Stimulated activated CD8-positive, alpha-beta memory T cell treated with anti-CD3 and anti-CD28 coated beads, Interleukin-12 subunit alpha, Interleukin-12 subunit beta, amount 100 ng/mL, for 24 hours (primary cell): ENCODE data around the gene SPATA25.
"Not testable (repeated sequence)": the region's sequence is repeated elsewhere in the genome, so short reads cannot be mapped to it uniquely, and the experiment has no call there.

ENCODE experiments used
- DNase-seq: peaks from one replicate; pipeline ENCODE4 v3.0.0-alpha.2; 2020; ENCODE audit errors: extremely low read depth

SPATA25 gene, protein sequence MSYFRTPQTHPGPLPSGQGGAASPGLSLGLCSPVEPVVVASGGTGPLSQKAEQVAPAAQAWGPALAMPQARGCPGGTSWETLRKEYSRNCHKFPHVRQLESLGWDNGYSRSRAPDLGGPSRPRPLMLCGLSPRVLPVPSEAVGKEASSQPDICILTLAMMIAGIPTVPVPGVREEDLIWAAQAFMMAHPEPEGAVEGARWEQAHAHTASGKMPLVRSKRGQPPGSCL

DNA sequence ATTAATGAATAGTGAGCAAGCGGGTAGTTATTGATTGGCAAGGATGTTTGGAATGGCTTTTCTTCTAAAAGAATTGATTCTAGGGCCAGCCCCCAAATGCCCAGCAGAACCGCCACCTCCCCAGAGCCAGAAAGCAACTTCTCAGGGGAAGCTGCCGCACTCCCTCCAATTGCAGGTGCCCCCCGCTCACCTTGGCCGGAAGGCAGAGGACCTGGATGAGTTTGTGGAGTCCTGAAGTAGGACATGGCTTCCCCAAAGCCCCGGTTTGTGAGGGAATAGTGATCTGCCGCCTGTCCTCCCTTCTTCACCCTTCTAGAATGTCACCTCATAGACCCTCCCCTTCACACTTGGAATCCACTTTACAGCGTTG is at the start of gene SPATA25:
TSS of gene SPATA25 (minus strand) at position 277 of the 370 bp plus-strand sequence. CDS start at position 245, 32 bp downstream.
- DNase-seq, result no peak

DNA sequence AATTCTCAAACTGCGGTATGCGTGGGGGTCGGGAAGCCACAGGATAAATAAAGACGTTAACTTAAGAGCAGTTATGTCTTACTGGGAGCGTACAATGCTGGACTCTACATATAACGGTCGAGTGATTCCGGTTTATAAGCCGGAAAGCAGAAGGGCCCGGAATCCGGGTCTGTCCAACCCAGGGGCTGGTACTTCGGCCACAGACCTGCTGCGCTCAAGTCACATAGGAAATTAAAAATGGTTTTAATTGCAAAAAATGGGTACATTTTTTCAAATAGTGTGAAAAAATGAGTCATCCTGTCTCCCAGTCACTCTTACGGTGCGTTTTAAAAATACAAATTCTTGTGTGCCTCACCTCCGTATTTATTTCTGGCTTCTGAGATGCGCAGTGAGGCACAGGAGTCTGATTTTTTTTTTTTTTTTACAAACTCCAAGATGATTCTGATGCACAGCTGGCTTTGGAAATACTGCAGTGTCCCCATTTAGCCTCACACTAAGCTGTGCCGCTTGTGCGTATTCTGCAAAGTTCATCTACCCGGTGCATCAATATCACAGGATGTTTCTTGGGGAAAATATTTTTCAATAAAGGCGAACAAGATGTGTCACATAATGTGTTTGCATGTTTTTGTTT is 48.1 kb upstream of the SPATA25 start:
- DNase-seq, result no peak

DNA sequence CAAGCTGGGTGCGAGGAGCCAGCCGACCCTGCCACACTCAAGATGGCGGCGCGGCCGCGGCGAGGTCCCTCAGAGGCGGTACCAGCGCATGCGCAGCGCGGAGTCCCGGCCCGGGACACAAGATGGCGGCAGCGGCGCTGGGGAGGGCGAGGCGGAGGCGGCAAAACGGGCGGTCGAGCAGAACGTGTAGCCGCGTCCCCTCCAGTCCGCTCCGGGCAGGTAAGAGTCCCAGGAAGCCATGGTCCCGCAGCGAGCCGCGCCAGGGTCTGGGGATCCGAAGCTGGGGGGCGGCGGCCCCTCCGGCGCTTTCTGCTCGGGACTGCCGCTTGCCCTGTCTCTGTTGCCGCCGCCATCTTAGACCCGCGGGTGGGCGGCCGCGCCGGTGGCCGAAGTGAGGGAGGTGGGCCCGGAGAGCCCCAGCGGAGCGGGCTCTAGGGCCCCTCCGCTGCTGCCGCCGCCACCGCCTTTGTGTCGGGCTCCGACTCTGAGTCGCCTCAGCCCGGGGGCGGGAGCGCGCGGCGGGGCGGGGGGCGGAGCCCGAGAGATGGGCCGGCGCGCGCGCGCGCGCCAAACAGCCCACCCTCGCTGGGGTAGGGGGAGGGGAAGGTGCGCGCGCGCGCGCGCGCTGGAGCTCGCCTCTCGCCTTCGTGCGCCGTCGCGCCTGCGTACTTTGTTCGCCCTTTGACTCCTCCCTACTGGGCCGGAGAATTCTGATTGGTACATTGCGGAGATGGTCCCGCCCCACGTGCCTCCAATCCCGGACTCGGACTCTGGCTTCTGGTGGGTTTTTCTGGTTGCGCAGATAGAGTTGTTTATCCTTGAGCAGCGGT is 47.4 kb upstream of the SPATA25 start, which contains the start of gene PCIF1:
TSS of gene PCIF1 (plus strand) at position 98 of the 830 bp plus-strand sequence. CDS start 4,317 bp downstream, outside the sequence.
- peak; percentile 94 for DNase-seq

DNA sequence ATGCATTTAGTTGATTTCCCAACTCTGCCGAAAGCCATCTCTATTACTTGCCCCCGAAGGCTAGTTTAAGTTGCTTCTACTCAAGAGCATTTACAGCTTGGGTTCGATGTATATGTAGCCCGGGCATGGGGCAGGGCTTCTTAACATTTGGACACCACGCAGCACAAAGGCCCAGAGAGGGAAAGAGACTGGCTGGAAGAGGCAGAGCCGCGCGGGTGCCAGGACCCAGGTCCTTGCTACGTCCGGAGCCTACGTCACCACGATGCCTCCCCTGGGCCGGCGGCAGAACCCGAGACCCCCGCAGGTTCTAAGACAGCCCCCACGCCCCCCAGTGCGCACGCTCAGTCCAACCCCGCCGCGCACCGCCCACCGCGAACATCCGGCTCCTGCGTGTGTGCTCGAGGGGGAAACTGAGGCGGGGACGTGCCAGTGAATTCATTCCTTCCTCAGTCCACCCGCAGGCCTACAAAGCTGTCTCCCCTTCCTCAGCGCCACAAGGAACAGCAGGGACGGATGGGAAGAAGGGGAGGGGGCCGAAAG is 46.7 kb upstream of the SPATA25 start:
- DNase-seq, result no peak

DNA sequence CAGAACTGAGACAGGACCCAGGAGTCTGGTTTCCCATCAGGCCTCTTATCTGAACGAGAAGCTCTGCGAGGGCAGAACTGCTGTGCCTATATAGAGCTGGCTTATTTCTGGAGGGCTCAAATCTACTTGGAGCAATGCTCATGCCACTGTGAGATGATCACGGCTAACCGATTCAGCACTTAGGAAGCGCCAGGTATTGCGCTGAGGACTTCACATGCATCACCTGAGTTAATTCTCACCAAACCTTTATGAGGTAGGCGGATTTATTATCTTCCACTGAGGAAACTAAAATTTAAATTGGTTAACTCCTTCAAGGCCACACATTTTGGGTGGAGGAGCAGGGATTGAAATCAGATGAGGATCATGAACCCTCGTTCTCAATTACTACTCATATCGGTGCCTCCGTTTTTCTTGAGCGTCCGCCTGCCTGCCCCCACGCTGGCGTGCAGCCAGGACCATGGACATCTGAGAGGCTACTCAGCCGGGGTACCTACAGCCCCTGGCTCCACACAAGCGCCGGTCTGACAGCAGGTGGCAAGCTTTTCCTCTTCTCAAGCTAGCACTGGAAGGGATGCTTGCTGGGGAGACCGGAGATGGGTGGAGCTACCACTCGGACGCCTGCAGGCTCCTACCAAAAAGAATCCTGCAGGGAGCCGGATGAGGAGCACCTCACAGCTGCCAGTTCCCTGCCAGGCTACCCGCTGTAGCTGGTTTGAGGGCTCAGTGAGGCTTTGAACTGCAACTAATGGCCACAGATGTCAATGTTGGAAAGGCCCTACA is 46.0 kb upstream of the SPATA25 start:
- no peak for DNase-seq

DNA sequence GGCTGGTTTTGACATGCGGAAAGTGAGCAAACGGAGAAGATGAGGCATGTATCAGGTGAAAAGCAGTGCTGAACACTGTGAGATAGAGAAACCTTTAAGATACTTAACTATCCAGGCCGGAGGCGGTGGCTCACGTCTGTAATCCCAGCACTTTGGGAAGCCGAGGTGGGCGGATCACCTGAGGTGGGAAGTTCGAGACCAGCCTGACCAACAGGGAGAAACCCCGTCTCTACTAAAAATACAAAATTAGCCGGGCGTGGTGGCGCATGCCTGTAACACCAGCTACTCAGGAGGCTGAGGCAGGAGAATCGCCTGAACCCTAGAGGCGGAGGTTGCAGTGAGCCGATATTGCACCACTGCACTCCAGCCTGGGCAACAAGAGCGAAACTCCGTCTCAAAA is 44.3 kb upstream of the SPATA25 start:
- not testable (repeated sequence) for DNase-seq

DNA sequence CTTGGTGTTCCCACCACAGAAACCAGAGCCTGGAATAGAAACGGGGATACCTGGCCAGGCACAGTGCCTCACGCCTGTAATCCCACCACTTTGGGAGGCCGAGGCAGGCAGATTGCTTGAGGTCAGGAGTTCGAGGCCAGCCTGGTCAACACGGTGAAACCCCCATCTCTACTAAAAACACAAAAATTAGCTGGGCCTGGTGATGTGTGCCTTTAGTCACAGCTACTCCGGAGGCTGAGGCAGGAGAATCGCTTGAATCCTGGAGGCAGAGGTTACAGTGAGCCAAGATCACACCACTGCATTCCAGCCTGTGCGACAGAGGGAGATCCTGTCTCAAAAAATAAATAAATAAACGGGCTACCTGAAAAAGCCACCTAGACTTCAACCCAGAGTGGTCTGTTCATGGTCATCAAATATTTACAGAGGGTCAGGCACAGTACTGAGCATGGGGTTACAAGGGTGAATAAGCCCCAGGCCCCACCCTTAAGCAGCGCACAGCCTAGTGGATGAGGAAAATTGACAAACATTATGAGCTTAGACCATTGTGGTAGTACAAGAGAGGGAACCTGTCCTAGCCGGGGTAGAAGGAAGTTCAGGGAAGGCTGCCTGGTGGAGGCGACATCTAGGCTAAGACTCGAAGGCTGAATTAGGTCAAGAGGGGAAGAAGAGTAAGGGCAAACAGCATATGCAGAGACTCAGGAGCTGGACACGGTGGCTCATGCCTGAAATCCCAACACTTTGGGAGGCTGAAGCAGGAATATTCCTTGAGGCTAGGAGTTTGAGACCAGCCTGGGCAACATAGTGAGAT is 39.9 kb upstream of the SPATA25 start:
- DNase-seq, result no peak

DNA sequence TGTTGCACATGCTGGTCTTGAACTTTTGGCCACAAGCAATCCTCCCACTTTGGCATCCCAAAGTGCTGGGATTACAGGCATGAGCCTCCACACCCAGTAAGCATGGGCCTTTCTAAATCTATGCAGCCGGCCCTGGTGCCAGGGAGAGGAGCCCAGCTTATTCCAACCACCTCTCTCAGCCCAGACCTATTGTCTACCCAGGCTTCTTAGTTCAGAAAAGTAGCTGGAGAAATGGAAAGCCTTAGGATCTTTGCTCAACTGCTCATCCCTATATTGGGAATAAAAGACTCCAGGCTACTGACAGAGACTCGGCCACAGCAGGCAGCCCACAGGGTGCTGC is 39.3 kb upstream of the SPATA25 start:
- DNase-seq, result no peak

DNA sequence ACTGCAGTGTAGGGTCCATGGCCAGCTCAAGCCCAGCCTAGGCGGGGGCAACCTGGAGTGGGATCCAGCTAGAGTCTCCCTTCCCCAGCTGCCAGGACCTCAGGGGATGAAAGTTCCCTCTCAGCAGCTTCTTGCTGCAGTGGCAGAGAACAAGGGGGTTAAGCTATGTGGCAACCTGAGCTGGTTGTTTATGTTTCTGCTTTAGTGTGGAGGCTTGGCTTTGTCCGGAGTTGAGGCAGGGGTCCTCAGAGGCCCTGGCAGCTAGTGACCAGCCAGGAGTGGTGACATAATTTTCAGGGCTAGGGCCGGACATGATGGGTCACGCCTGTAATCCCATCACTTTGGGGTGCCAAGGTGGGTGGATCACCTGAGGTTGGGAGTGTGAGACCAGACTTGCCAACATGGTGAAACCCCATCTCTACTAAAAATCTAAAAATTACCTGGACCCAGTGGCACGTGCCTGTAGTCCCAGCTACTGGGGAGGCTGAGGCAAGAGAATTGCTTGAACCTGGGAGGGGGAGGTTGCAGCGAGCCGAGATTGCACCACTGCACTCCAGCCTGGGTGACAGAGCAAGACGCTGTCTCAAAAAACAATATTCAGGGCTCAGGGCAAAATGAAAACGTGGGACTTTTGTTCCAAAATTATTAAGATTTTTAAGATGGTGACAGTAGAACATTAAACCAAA is 38.5 kb upstream of the SPATA25 start:
- DNase-seq, result no peak

DNA sequence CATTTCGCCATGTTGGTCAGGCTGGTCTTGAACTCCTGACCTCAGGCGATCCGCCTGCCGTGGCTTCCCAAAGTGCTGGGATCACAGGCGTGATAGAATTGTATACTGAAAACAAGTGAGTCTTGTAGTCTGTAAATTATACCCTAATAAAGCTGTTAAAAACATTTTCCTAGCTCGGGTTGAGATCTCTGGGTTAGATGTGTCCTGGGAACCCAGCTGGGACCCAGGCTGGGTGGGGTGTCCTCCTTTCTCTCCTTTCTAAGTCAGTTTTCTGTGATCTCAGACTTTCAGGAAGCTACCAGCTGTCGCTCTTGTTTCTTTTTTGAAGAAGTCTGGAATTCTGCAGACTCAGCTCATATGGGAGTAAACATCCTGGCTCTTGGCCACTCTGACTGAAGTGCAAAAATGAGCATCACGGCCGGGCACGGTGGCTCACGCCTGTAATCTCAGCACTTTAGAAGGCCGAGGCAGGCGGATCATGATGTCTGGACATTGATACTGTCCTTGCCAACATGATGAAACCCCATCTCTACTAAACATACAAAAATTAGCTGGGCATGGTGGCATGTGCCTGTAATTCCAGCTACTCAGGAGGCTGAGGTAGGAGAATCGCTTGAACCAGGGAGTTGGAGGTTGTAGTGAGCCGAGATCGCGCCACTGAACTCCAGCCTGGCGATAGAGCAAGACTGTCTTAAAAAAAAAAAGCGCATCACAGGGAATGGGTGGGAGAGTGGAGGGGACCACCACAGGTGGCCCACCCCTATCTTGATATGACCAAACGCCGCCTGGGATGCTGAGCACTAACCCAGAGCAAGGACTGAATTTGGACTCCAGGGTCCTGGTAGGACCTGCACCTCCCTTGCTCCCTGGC is 37.2 kb upstream of the SPATA25 start:
- no peak for DNase-seq

DNA sequence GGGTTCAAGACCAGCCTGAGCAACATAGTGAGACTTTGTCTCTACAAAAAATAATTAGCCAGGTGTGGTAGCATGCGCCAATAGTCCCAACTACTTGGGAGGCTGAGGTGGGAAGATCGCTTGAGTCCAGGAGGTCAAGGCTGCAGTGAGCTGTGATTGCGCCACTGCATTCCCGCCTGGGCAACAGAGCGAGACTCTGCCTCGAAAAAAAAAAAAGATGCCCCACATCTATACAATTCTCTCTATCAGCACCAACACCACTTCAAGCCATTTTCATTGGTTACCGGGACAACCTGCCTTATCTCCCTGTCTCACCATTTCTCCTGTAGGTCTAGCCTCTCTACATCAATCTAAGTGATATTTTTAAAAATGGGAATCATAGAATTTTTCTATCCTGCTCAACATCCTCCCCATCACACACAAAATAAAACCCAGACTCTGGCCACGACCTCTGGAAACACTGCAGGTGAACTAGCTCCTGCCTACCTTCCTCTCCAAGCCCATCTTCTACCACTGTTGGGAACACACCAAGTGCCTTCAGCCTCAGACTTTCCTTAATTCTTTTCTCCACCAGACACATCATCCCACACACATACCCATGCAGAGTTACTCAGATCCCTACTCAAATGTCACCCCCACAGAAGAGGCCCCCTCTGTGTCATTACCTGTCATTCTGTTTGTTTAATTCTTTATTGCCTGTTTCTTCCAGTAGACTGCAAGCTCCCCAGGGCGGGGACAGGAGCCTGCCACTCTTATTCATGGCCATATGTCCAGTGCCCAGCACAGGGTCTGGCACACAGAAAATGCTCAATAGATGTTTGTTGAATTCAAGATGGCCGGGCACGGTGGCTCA is 34.1 kb upstream of the SPATA25 start:
- DNase-seq, result no peak

DNA sequence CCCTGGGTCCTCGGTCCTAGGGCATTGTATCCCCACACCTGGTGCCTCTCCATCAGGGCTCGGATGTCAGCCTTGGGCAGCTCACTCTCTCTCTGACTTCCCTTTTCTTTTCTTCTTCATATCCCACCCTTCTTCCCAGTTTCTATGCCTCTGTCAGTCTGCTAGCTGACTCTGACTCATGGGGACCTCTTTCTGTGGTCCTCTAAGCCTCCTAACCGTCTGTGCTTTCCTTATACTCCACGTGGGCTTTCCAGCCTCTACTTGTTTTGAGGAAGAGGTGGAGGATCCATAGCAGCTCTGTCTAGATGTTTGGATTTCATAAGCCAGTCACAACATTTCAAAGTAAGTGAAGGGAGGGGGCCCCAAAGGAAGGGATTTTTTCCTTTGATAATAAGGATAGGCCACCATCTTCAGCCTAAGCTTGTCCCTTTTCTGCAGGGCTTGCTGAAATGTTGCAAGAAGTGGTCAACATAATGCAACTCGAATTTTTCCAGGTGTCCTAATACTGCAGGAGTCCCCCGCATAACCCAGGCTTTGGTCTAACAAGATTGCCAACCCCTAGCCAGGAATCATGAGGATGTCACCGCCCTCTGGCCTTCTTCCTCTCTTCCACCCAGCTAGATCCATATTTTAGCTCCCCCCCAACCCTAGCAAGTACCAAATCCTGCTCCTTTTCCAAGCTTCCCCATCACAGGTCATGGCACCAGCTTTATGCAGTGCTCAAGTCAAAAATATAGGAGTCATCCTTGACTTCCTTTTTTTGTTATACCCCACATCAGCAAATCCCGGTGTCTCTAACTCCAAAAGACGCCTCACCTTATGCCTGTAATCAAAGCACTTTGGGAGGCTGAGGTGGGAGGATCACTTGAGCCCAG is 33.3 kb upstream of the SPATA25 start:
- no peak for DNase-seq

DNA sequence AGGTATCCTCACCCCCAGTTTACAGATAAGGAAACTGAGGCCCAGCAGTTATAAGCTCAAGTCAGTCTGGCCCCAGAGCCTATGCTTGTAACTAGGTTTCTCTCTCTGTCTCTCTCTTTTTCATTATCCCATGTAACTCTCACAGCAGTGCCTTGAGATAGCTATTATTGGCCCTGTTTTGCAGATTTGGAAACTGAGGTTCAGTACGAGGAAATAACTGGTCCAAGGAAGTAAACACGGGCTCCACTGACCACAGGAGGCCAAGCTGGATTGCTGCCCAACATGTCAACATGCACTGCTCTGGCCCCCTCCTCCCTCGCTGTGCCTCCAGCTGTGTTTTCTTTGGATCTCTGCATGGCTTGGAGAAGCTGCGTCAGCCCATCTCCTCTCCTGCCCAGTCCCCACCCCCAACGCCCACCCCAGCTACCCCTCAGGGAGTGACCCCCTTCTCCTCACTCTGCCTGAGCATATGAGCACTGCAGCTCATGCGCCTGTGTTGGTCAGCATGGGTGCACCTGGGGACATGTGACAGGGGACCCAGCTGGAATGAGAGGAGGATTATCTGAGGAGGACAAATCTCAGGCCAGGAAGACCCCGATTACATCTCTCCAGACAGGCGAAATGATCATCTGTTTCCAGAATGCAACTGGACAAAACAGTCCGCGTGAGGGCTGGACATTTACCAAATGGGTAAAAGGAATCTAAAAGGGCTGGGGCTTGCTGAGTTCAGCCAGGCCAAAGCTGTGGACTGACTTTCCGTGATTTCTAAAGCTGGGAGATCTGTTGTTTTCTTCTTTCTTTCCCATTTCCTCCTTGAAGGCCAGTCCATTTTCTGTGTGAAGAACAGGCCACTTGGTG is 32.3 kb upstream of the SPATA25 start:
- DNase-seq, result no peak

DNA sequence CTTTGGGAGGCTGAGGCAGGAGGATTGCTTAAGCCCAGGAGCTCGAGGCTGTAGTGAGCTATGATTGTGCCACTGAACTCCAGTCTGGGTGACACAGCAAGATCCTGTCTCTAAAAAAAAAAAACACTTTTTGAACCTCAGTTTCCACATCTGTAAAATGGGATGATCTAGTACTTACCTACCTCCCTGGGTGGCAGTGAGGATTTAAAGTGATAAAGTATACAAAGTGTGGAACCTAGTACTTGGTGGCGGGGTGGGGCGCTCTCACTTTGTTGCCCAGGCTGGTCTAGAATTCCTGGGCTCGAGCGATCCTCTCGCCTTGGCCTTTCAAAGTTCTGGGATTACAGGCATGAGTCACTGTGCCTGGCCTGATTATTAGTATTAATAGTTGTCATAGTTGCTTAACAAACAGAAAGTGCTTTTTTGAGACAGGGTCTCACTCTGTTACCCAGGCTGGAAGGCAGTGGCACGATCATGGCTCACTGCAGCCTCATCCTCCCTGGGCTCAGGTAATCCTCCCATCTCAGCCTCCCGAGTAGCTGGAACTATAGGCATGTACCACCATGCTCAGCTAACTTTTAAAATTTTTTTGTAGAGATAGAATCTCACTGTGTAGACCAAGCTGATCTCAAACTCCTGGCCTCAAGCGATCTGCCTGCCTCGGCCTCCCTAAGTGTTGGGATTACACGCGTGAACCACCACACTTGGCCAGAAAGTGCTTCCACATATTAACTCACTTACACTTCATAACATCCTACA is 31.5 kb upstream of the SPATA25 start:
- no peak for DNase-seq

DNA sequence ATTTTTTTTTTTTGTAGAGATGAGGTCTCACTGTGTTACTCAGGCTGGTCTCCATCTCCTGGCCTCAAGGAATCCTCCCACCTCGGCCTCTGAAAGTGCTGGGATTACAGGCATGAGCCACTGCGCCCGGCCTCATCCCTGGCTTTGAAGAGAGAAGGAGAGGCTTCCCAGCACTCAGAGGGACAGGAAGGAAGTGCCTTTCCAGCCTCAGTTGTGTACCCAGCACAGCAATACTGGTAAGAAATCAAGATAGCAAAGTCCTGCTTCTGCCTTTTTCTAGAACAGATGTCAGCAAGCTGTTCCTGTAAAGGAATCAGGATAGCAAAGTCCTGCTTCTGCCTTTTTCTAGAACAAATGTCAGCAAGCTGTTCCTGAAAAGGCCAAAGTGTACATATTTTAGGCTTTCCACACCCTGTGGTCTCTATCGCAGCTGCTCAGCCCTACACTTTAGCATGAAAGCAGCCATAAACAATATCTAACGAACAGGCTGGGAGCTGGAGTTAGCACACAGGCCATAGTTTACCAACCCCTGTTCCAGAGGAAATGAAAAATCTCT is 30.8 kb upstream of the SPATA25 start:
- no peak for DNase-seq

DNA sequence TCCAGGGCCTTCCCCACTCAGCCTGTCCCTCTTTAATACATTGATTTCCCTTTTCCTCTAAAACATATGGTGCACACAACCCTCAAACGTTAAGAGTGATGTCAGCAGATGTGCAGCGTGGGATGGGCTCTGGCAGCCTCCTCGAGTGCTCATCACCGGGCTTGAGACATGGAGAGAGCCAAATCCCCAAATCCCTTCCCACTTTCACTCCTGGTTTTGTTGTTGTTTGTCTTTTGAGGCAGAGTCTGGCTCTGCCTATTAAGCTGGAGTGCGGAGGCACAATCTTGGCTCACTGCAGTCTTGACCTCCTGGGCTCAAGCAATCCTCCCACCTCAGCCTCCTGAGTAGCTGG is 30.3 kb upstream of the SPATA25 start:
- no peak for DNase-seq
